ENCODE results near the gene CNPPD1.

The CNPPD1 gene

DNA sequence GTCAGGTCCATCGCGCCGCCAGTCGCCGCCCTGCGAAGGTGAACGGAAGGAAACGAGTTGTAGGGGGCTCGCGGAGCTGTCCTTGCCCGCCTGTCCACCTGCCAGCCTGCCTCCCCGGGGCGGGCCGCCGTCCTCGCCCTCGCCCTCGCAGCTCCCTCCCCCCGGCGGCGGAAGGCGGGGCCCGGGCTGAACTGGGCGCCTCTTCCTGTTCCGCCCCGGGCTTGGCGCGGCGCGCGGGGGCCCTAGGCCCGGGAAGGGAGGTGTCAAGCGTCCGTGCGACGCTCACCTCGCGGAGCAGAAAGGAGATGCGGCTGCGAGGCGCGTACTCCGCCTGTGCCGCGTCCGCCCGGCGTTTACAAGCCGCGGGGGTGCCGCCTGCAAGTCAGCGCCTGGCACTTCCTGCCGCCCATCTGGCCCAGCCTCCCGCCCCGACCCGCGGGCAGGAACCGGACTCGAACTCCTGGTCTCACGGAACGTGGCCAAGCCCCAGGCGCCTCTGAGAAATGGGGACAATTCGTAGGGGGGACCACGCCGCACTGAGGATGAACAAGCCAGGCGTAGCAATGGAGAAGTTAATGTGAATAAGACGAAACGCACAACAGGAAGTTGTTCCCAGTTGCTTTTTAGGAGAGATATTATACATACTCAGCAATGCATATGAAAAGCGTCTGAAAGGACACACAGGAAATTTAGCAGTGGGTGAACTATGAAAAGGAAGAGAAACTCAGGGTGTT lies at the start of gene CNPPD1:
TSS of gene CNPPD1 (minus strand) at position 108 of the 734 bp plus-strand sequence. CDS start at position 11, 97 bp downstream.
- DNase-seq, result peak; percentile 87

DNA sequence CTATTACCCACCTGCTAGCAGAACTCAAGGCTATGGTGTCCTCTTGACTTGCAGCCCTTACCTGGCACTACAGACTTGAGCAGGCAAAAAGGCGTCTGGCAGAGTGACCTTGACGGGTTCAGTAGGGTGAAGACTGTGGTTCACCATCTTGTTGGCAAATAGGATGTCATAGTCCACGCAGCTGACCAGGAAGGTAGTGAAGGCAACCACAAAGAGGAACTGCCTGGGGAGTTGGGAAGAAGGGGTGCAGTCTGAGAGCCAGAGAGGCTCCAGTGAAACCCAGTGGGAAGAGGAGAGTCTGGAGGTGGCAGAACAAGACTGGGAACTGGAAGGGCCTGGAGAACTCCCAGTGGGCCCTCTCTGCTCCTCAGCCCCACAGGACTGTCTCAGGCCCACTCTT lies 48.6 kb upstream of the CNPPD1 start:
- no peak for DNase-seq

DNA sequence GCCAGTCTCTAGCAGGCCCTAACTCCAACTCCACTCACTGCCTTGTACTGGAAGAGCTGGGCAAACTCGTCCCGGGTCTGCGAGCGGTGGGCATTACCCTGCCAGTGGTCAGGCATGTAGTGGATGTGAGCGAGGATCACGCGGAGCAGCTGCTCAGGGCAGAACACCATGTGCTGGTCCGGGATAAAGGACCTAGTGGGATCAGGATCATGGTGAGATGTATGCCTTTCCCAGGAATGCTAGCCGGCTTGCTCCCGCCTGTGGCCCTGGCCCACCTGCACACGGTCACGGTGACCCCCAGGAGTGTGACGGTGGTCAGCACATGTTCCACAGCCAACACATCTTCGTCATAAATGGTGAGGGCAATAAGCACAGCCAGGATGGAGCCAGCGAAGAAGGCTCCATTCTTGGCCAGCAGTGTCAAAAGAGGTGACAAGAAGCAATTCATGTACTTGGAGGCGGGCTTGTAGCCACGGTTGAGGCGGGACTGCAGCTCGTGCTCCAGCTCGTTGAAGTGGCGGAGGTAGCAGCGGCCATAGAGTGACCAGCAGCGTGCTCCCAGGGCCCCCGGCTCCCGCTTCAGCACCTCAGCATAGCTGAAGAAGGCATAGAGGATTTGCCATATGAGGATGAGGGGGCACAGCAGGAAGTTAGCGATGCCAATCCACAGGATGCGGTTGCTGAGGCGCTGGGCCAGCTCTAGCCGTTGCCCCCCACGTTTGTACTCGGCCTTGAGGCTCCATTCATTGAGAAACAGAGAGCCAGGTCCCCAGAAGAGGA lies 47.3 kb upstream of the CNPPD1 start:
- no peak for DNase-seq

DNA sequence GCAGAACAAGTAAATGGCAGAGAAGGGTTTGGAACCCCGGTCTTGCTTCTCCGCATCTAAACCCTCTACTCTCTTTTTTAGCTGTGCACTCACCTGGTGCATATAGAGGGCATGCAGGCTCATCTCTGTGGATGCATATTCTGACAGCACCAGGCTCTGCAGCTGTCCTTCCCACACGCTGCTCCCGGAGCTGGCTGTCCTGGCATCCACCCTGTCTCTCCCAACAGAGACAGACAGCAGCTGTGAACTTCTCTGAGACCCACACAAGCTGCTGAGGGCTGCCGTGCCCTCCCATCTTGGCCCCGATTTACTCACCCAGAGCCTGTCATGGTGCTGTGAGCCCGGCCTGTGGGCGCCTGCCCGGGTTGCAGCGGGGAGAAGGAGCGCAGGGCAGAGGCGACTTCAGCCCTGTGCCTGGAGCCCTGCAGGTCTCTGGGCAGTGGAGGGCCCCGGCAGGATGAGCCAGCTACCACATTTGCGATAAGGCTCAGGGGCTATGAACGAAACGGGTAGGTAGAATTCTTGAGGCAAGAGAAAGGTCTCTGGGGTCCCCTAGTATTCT lies 45.3 kb upstream of the CNPPD1 start:
- DNase-seq, result no peak

DNA sequence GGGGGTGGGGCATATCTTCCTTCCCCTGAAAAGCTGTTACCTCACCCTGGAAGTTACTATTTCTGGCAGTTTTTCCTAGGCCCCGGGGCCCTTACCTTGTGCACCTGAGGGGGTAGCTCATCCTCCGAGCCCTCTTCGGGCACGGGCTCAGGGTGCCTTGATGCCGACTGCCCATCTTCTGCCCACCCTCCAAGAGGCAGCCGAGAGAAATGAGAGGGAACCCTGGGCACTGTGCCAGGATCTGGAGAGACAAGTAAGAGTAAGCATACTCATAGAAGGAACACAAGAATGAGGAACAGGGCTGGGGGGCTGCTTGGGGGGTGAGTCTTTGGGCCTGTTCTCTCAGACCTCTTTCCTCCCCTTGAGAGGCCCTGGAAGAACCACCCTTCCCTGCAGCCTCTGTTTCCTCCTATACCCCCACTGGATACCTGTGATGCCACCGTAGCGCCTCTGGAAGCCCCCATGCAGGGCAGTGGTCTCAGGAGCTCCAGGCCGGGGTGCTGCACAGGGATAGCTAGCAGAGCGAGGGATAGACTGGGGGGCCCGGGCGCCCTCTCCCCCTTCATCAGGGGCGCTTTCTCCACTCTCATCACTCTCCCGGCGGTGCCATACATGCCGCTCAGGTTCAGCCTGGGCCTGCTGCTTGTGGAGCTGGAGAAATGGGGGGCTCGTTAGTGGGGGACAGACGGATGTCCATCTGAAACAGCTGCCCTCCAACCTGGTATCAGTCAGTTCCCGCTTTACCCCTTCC lies 44.1 kb upstream of the CNPPD1 start:
- no peak for DNase-seq

DNA sequence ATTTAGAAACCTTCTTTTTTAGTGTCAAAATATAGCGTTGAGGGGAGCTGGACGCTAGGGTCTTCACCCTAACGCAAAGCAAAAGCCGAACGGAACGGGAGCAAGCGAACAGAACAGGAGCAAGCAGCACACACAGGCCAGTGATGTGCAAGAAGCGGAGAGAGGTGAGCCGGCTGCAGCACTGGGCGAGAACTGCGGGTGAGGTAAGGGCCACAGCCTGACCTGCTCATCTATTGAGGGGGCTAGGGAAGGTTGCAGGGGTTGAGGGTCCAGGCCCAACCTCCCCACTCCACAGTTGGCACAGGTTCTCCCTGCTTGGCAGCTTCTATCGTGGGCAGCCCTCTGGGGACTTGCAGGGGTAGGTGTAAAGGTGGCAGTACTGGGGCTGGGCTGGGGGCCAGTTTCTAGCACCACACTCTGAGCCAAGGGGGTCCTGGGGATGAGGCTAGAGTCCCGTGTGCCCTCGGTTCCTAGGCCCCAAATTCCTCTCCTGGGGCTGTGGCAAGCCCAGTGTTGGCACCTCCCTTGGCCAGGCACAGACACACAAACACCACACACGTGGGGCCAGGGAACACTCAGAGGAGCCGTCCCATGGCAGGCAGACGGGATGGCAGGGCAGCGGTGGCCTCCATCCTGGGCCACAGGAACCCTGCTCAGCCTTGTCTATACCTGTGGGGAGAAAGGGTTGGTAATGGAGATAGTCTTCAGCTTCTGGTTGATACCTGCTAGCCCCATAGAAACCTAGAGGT lies 43.2 kb upstream of the CNPPD1 start:
- DNase-seq, result no peak

DNA sequence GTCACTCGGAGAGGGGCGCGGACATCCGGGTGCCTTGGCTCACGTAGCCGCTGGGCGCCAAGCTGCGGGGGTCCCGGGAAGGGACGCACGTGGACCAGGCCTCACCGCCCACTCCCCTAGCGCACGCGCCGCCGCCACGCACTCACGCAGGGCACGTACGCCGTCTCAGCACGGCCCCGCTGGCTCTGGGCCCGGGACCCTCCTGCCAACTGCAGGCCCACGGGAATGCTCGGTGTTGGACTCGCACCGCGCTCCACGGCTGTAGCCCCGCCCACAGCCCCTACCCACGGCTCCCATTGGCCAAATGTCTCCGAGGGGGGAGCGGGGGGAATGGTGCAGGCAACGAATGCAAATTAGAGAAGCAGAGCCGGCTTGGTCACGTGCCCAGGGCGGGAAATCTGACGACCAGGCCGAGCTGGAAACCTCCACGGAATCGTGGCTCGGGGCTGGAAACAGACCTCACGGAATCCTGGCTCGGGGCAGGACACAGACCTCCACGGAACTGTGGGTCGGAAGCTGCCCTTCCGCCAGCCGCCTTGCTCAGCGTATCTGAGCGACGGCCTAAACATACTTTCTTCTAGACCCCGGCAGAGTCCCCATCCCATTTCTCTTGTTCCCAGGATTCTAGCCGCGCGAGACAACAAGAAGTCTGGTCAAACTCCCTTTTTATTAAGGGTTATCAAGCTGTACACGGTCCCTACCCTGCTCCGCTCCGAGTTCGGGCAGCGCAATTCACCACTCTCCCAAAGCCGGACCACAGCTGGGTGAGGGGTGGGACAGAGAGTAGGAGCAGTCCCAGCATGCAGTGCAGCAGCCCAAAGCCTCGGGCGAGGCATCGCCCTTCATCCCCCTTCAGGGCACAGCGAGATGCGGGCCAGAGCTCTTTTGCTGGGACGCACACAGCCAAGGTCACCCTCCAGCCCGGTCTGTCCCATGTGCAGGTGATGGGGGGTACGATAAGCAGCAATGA lies 42.3 kb upstream of the CNPPD1 start, which contains the start of gene ABCB6:
TSS of gene ABCB6 (minus strand) at position 227 of the 970 bp plus-strand sequence. CDS start 285 bp downstream, outside the sequence.
- DNase-seq, result peak; percentile 91

DNA sequence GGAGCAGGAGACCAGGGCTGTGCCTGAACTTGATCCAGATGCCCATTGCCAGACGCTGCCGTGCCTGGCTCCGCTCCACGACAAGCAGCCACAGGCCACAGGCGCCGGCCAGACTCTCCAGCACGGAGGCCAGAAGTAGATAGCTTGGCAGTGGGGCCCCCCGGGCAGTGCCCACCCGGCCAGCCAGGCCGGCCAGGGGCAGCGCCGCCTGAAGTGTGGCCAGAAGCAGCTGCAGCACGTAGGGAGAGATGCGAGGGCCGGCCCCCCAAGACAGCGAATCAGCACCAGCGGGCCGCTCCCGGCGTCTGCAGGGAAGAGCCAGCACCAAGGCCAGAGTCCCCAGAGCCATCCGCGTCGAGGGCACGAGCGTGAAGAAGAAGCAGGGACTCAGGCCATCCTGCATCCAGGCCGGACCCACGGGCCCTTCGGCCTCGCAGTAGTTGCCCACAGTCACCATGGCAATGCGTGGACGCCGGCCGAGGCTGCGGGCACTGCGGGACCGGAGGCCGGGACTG lies 41.5 kb upstream of the CNPPD1 start:
- DNase-seq, result no peak

DNA sequence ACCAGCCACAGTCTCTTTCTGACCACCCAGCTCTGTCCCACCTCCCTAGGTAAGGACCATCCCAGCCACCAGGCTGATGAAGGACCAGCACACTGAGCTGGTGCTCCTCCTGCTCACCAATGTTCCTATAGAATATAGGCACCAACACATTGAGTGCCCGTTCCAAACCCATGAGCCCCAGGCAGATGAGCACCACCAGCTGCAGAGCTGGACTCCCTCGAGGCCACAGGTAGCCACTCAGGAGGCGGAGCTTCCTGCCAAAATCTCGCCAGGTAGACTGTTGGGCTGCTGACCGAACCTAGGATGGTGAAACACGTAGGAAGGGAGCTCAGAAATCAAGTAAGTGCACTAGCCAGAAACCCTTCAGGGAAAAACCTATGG lies 39.8 kb upstream of the CNPPD1 start:
- DNase-seq, result no peak

DNA sequence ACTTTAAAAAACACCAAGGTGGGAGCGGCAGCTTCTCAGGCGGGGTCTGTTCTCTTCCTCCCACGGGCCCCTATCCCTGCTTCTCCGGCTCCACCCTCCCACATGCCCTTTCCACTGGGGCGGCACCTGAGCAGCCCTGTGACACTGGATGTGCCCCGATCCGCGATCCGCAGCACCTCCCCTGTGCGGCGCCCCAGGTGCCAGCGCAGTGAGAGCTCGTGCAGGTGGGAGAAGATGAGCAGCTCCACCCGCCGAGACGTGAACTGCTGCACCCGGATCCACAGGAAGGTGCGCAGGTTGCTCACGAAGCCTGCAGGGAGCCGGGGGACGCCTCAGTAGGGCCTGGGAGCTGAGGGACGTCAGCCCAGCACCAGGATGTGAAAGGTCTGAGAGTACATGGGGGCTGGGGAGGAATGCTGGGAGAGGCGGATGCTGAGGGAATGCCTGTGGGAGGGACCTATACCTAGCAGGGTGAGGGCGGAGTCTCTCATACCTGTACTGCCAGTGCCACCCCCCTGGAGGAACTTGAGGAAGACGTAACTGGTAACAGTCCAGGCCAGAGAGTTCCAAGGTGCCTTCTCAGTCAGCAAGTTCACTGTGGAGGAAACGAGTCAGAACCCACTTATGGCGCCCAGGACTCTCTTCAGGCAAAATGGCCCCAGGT lies 39.3 kb upstream of the CNPPD1 start:
- no peak for DNase-seq

DNA sequence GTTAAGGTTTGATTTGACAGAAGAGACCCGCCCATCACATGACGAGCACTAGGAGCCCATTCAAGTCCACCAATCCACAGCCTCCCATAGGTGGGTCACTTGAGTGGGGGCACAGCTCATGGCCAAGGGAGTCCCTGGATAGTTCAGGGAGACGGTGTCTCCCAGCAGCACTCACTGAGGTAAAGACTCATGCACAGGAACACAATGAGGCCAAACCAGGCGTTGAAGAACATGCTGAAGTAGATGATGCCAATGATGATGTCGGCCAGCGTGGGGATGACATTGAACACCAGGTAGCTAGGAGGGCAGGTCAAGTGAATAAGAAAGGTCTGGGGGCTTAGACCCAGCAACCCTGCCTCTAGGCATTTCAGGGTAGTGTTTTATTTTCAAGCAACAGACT lies 38.1 kb upstream of the CNPPD1 start:
- DNase-seq, result no peak

DNA sequence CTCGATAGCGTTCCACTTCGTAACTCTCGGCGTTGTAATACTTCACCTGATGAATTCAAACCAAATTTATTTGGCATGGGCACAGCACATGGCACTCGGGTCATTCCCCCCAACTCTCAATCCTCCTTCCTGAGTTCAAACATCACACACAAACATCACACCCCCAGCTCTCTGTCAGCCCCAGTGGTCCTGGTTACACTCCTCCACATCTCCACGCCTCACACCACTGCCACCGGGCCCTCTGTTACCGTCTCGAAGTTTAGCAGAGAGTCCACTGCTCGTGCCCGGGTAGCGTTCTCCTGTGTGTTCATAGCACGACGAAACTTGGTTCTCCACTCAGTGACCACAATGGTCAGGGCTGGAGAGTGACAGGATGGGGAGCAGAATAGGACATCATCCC lies 37.4 kb upstream of the CNPPD1 start:
- DNase-seq, result no peak

DNA sequence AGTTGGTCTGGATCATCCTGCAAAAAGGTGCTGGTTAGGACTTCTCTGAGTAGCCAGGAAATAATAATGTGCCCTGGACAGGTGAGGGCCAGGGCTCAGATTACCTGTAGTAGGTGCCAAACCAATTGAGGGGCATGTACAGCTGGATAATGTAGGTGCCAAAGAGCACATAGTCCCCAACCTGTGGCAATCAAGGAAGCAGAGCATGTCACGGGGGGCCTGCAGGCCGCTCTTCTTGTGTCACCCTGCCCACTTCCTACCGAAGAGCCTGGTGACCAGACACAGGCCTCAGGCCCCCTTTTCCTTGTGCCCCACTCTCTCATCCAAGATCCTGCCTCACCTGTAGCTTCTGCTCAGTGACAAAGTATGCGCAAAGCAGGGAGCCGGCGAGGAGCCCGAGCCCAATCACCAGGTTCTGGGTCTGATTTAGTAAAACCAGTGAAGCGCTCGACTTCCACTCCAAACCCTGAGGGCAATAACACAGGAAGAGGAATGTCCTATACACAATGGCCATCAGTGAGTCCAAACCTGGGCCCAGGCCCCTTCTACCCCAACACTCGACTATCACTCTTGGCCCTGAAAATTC lies 36.9 kb upstream of the CNPPD1 start:
- DNase-seq, result no peak

DNA sequence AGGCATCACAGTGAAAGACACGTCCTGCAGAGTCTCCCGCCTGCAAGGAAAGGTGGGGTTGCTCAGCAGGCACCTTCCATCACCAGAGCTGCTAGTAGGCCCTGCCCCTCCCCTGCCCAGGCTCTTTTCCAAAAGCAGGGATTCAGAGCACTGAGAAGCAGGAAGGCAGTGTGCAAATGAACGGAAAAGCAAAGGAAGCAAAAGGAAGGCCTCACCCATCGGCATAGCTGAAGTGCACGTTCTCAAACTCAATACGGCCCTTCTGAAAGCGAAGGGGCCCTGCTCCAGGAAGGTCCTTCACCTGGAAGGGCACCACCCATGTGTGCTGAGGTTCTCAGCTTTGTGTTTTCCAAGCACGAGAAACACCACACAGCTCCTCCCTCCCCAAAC lies 36.3 kb upstream of the CNPPD1 start:
- no peak for DNase-seq

DNA sequence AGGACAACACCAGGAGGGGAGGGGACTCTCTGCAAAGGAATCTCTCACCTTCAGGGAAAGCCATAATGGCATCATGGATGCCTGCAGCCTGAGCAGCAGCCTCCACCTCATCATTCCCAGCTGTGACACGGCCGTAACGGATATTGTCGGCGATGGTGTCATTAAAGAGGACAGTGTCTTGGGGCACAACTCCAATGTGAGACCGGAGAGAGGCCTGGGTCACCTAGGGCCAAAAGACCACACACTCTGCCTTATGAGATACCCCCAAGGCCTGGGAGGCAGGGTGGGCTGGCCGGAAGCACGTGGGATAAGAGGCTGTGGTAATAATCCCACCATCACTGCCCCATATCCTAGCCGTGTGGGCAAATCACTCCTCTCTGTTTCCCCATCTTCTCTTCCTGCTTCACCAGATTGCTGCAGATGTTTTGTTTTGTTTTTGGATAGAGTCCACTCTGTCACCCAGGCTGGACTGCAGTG lies 34.2 kb upstream of the CNPPD1 start:
- DNase-seq, result no peak

DNA sequence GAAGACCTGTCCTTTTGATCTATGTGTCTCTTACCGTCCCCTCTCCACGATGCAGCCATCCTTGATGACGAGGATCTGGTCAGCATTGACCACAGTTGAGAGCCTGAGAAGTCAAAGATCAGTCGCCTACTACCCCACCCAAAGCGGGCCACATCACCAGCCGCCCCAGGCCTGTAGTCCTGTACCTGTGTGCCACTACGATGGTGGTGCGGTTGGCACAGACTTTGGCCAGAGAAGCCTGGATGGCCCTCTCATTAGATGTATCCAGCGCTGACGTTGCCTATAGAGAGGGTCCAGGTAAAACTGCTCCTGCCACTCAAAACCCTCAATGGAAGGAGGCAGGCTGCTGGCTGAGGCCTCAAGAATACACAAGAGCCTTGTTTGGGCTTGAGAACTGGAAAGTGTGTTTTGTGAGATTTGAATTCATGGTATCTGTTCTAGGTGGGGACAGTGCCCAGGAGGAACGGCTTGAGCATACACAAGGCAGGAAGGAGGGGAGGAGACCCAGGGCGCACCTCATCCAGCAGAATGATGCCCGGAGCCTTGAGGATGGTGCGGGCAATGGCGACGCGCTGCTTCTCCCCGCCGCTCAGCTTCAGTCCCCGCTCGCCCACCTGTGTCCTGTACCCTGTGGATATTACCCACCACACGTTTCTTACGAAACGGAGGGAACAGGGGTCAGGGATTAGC lies 33.6 kb upstream of the CNPPD1 start:
- DNase-seq, result no peak

DNA sequence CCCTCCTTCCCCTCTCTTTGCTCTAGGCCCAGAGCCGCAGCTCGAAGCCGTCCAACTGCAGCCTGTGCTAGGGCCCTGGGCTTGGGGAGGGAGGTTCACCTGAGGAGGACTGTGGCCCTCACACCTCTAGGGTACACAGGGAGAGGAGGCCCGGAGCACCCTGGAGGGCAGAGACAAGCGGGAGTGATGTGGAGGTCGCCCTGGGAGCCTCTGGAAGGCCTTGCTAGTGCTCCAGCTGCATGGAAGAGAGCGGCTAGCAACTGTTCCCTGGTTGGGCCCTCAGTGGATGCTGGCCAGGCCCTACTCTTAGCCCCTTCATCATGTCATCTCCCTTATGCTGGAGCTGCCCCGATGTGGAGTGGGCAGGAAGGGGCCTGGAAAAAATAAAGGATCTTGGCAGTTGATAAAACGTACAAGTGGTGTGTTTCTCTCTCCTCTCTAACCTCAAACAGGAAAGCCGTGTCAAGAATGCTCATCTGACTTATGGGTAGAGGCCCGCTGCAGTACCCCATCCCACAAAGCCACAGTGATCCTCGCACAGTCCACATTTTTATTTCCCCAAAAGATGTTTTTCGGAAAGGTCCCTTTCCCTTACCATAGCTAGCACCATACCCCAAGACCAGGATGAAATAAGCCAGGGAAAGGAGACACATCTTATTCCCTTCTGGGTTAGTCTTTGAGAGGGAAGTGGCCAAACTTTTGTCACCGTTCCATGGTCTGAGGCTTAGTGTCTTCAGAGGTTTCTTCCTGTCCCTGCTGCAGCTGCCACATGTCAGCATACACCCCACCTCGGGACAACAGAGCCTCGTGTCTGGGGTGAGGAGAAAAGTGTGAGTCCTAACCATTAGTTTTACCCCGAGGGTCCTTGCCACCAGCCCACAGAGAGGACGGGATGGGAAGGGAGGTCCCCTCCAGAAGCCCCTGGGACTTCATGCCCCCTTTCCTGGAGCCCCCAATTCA lies 32.8 kb upstream of the CNPPD1 start:
- no peak for DNase-seq
